GM19099 (cell line): ENCODE measurements around the gene RBM20.

Experiments used
- POLR2A ChIP-seq: IDR thresholded peaks from 3 replicates; pipeline ENCODE4 v1.6.1; 2011; ENCODE audit warnings: low read depth; ENCODE audit not compliant: insufficient read length; ENCODE audit errors: extremely low read depth

RBM20 gene

DNA sequence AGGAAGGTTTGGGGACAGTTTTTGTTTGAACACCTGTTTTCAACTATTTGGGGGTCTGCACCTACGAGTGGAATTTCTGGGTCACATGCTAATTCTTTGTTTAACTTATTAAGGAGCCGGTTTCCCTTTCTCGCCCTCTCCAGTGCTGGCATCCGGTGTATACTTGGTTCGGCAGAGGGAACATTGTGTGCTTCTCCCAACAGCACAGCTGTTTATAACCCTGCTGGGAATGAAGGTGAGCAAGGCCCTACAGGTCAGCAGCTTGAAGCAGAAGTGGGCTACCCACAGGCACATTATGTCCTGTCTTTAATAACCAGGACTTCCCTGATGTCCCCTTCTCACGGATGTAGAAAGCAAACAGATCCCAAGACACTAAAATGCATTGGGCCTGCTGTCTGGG lies 140.1 kb downstream of the RBM20 start:
- TF ChIP-seq POLR2A: no peak

DNA sequence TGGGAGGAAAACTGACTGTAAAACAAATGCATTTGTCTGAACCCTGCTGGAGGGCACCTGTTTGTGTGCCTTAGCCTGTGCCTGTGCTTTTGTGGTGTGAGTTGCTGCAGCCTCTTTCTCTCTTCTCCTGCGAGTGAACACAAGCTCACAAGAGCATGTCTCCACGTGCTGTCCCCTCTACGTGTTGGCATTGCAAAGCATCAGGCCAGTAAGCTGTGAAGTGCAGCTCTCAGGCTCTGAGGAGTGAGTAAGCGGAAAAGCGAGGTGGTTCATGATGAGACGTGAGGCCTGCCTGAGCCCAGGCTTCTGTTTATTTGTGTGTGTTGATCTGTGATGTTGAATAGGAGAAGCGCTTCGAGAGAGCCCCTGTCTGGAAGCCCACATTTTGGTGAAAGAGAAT lies 142.0 kb downstream of the RBM20 start:
- no peak for TF ChIP-seq POLR2A

DNA sequence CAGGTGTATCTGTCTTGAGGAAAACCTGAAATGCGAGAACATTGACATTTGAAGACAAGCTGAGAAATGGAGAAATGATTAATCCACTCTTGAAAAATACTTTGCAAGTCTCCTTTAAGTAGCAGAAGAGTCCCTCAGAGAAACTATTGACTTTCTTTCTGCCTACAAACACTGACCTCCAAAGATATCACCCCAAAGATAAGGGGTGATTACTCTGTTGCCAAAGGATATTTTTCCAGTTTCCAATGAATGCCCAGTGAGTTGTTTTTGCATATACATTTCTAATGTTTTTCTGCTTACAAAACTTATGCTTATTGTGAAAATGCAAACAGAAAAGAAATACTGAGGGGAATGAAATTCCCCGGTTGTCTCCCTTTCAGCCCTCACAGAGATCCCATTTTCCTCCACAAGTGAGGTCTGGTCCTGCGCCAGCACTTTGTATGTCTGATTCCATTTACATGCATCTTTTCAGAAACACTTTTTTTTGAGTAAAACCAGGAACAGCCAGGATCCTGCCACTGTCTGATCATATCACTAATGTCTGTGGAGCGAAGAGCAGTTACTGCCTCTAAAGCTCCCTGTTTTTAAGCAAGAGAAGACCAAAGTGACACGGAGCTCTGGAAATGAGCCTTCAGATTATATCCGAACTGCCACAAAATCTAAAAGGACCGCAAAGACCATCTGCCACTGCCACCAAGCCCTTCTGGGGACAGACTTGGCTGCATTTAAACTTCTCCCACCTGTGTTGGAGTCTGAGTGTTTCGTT lies 144.7 kb downstream of the RBM20 start:
- no peak for TF ChIP-seq POLR2A

DNA sequence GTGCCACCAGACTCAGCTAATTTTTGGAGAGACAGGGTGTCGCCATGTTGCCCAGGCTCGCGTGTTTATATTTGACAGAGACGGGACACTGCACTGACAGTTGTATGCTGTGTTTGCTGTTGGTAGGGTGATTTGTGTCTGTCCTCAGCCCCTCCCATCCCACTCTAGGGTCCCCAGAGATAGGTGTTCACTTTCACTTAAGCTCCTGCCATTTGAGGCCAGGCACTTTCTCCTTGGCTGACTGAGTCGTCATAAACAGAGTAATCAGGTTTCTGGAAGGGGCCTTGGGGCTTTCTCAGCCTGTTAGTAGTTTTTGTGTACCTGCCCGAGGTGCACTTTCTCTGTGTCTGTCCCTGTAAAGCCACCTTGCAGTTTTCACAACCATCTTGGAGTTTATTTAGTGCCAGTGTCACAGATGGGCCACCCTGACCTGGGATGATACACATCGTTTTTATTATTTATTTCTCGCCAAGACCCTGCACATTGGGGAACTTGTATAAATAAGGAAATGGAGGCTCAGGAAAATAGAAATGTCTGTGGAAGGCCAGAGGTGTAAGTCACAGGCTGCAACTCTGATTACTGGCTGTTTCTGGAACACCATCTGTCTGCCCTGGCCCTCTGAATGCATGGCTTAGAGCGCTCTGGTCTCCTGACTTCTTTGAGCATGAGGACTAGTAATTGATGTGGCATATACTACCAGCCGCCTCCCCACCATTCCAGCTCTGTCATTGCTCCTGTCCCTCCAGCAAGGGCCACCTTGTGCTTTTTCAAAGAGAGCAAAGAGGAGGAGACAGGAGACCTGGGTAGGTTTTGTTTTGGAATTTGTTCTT lies 145.7 kb downstream of the RBM20 start:
- no peak for TF ChIP-seq POLR2A

DNA sequence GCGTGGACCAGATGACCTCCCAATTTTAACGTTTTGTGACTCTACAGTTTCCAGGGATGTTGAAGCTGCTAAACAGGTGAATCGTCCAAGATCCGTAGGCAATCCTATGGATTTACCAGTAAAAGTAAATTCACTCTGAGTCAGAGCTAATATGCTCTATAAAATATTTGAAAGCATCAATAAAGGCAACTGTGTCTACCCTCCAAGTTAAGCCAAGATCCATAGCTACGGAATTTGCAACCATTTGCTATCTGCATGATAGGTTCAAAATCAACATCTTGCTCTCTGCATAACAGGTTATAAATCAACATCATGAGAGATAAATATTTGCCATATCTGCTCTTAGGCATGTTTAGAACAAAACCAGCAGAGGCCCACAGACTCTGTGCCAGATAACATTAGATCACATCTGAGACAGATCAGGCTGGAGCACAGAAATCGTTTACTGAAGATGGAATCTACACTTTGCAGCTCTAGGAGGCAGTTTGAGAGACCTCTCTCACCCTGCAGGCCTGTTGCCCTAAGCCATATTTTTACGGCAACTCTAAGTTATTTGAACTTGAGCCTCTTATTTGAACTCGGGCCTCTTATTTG lies 146.9 kb downstream of the RBM20 start:
- TF ChIP-seq POLR2A: no peak

DNA sequence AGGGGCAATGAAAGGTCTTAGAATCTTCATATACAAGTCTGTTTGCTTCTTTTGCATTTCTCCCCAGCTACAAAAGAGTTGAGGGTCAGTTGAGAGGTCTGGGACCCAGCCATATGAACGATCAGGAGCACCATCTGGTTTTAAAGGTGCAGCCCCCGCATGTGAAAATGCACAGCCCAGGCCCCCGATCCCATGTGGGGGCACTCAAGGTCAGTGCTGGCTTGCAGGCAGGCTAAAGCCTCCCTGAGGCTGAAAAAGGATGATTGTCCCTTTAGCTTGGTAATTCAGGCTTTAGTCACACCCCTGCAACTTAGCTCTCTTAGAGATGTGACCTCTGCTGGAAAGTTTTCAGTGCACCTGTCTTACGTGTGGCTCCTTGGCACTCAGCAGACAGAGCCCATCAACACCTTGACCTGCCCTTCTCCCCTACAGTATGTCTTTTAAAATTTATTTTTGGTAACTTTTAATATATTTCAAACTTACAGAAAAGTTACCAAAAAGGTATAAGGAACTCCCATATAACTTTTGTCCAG lies 147.5 kb downstream of the RBM20 start:
- TF ChIP-seq POLR2A: no peak

DNA sequence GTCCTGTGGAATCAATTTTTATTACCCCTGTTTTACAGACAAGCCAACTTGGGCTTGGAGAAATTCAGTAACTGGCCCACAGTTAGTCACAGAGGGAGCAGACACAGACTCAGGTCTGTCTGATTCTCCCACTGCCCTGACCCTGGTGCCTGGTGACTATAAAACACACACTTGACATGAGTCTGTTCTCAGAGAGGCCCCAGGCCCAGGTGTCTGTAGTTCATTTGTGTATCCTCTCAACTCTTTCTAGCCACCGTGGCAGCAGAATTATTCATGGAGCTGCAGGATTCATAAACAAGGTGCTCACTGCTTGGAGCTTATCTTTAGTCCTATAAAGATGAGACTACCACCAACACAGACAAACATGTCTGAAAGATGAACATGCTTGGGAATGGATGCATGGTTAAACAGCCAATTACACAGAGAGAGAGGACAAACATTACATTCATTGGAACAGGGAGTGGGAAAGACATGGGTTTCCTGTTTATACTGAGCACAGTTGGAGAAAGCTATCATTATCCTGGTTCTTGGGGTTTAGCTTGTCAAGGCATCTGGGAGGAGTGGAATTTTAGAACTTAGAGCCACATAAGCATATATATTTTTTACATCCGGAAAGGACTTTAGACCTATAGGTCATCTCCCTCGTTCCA lies 148.5 kb downstream of the RBM20 start:
- TF ChIP-seq POLR2A: no peak

DNA sequence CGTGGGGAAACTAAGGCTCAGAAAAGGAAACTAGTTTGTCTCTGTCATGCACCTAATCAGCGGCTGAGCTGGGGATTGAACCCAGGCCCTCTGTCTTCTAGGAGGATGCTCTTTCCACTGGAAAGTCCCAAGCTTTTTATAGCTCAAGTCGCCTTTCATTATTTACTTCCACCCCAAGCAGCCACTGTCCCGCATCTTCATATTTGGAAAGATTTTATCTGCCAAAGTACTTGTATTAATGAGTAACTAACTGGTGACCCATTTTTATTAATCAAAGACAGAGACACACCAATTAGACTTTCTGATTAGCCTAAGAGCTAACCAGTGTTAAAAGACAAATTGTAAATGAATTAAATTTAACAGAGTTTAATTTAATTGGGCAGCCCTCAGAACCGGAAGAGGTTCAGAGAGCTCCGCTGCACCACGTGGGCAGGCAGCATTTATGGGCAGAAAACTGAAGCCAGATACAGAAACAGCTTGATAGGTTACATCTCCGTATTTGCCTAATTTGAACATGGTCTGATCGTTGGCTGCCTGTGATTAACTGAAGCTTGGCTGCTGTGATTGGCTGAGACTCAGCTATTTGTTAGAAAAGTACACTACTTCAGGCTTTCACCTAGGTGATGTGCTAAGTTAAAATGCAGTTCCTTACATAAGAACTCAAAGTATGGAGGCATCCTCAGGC lies 149.1 kb downstream of the RBM20 start:
- no peak for TF ChIP-seq POLR2A

DNA sequence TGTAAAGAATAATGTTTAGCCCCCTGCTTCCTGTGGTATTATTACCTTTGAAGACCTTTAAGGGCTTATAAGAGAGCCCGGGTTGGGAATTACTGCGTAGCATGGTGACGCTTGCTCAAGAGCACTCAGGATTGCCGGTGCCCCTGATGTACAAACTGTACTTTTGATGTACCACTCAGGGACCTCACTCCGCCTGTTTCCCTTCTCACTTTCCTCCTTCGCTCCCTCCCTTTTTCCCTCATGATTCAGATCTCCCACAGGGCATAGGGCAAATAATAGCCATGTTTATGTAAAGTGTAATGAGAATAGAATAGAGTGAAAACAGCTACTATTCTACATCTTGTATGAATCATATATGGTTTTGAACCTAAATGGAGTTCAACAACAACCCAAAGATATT lies 149.8 kb downstream of the RBM20 start:
- TF ChIP-seq POLR2A: no peak

DNA sequence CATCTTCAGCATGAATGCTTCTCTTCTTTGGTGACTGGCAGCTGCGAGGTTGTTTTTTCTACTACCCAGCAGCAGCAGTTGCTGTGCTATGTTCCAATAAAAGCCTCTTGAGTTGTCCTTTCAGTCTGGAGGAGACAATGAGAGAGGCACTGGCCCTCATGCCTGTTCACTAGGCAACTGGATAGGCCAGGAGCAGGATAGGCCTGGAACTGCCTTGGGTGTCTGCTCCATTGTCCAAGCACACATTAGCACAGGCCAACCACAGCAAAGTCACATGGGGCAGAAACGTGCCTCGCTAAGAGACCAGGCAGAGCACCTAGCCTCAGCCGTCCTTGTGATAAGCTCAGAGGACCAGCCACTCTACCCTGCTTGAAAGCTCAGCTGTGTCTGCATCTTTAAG lies 150.7 kb downstream of the RBM20 start:
- TF ChIP-seq POLR2A: no peak

DNA sequence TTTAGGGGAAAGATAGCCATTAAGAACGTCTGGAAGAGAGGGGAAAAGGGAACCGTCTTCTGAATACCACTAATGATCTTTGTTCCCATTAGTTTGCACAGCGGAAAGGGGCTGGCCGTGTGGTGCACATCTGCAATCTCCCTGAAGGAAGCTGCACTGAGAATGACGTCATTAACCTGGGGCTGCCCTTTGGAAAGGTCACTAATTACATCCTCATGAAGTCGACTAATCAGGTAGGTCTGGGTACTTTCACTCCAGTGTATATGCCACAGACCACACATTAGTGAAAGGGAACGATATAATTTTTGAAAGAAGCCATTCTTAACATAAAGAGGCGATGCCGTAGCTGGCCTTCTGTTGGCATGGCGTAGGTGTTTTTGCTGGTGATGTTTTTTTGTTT lies 153.3 kb downstream of the RBM20 start:
- no peak for TF ChIP-seq POLR2A

DNA sequence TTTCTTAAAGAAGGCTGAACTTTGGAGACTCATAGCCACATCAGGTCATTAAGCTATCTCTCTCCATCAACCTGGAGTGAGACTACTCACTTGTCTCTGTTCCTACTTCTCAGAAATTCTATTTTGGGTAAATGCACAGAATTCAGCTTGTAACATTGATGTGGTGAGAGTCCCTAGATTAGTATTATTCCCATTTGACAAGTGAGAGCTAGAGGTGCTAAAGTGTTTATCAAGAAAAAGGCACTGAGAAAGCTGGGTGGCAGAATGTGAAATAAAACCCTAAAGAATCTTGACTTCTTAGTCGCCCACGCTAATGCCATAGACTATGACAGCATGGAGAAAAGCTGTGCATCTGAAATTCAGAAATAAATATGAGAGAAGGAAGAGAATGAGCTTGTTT lies 154.2 kb downstream of the RBM20 start:
- TF ChIP-seq POLR2A: no peak

DNA sequence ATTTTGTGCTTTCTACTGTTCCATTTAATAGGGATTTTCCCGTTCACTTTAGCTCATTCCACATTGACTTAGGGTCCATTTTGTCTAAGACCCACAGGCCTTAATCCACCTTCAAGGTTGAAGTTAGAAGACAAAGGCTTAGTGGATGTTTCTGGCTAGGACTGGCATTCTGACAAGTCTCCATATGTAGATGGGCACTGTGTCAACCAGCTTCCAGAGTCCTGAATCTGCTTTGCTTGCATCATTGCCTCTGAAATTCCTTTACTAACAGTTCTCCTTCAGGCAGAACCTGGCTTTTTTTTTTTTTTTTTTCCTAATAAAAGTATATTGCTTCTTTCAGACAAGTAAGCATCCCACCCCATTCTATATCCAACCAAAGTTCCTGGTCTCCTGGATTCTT lies 158.0 kb downstream of the RBM20 start:
- no peak for TF ChIP-seq POLR2A

DNA sequence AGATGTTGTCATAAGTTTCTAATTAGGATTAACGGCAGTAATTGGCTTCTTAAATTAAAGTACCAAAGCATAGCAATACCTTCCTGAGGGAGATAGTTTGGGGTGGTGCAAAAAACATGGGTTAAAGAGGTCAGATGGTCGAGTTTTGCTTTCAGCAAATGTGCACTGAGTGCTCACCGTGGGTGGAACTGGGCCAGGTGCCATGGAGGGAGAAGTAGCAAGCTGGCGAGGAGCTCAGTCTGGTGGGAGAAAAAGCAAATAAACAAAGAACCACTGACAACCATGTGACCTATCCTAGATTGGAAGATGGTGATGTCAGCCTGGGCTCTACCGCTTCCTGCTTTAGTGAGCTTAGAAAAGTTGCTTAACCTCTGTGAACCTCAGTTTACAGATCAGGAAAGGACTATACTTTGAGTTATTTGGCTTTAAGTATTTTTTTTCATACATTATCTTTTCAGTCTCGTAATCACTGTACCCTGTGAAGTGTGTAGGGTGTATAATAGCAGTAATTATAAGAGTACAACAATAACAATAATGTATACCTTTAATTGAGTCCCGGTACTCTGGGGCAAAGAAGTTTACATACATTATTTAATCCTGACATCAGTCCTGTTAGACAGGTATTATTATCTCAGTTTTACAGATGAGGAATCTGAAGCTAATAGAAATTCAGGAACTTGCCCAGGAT lies 158.6 kb downstream of the RBM20 start:
- no peak for TF ChIP-seq POLR2A
